B cell (primary cell): ENCODE measurements around the gene CELA2A. TPM values are rescaled to one million over a fixed set of nuclear protein-coding genes. Genes with fewer than 3 reads are reported as not detected.
"Not testable (repeated sequence)": the region's sequence is repeated elsewhere in the genome, so short reads cannot be mapped to it uniquely, and the experiment has no call there.

Experiments used
- ATAC-seq: fragments of 200-7000 bp; cut with Tn5 transposase; one replicate; pipeline ENCODE4 v1.10.0; 2021; ENCODE audit warnings: low read depth, mild to moderate bottlenecking, moderate number of reproducible peaks, moderate library complexity
- CTCF ChIA-PET: fragments of 350-600 bp; sonication (Branson Sonifier 250); formaldehyde crosslinking; loops from one replicate; lab custom pipeline; 2021; ENCODE audit warnings: antibody characterized with exemption, inconsistent platforms; lab: Charles Lee
- POLR2A ChIA-PET: fragments of 350-600 bp; sonication (Branson Sonifier 250); formaldehyde crosslinking; loops from one replicate; lab custom pipeline; 2021; ENCODE audit warnings: antibody characterized with exemption; lab: Charles Lee
- DNase-seq: peaks from one replicate; pipeline ENCODE4 v3.0.0; 2013
- H2AFZ ChIP-seq: 2 replicates; pipeline ENCODE4 v1.6.1; 2012; ENCODE audit warnings: mild to moderate bottlenecking, low read depth, low read length; ENCODE audit not compliant: insufficient read depth, poor library complexity, severe bottlenecking
- H3K27ac ChIP-seq, 2 donors: 1 replicate in 1 of 2; 2 replicates in 1 of 2; pipeline ENCODE4 v1.5.1; 2012 to 2013; ENCODE audit warnings: low read length in 2 of 2, mild to moderate bottlenecking in 2 of 2, moderate library complexity in 1 of 2
- H3K27me3 ChIP-seq, 4 experiments: fragments of 200-600 bp in 1 of 4; sonication (generic) in 1 of 4; replicated peaks in 1 of 4; 1 replicate in 2 of 4; 2 replicates in 2 of 4; pipeline versions ENCODE4 v1.6.1 to v1.7.0; 2013 to 2016; ENCODE audit warnings: low read length in 3 of 4, mild to moderate bottlenecking in 2 of 4, mixed read lengths in 1 of 4, moderate library complexity in 1 of 4; ENCODE audit not compliant: insufficient read depth in 4 of 4, control insufficient read depth in 3 of 4; ENCODE audit errors: control extremely low read depth in 1 of 4
- H3K36me3 ChIP-seq, 2 experiments: replicated peaks in 1 of 2; 1 replicate in 1 of 2; 2 replicates in 1 of 2; pipeline versions ENCODE4 v1.6.1 to v1.7.1; 2013; ENCODE audit warnings: low read length in 1 of 2; ENCODE audit not compliant: insufficient read depth in 2 of 2, control insufficient read depth in 1 of 2; ENCODE audit errors: control extremely low read depth in 1 of 2, extremely low read depth in 1 of 2
- H3K4me1 ChIP-seq, 2 donors: fragments of 200-600 bp in 1 of 2; sonication (generic) in 1 of 2; 1 replicate in 1 of 2; 2 replicates in 1 of 2; pipeline versions ENCODE4 v1.5.1 to v1.6.1; 2013 to 2017; ENCODE audit warnings: low read length in 2 of 2; ENCODE audit not compliant: control insufficient read depth in 2 of 2, insufficient read depth in 2 of 2
- H3K4me2 ChIP-seq: replicated peaks from 2 replicates; pipeline ENCODE3; 2012; ENCODE audit warnings: mild to moderate bottlenecking, low read depth, low read length; ENCODE audit not compliant: poor library complexity, severe bottlenecking
- H3K4me3 ChIP-seq, 5 experiments: fragments of 200-600 bp in 1 of 5; sonication (generic) in 1 of 5; 1 replicate in 3 of 5; 2 replicates in 2 of 5; pipeline versions ENCODE4 v1.5.1 to v1.7.0; 2011 to 2016; ENCODE audit warnings: low read length in 4 of 5, mild to moderate bottlenecking in 4 of 5, low read depth in 2 of 5, control low read depth in 1 of 5, moderate library complexity in 1 of 5; ENCODE audit not compliant: insufficient read depth in 1 of 5; ENCODE audit errors: control extremely low read depth in 1 of 5, extremely low read depth in 1 of 5
- H3K79me2 ChIP-seq: fragments of 200-600 bp; sonication (generic); one replicate; pipeline ENCODE4 v1.6.0; 2016; ENCODE audit warnings: low read length; ENCODE audit not compliant: control insufficient read depth, insufficient read depth
- H3K9ac ChIP-seq: fragments of 200-600 bp; sonication (generic); 2 replicates; pipeline ENCODE4 v1.6.1; 2017; ENCODE audit warnings: mild to moderate bottlenecking, low read length, moderate library complexity
- H3K9me3 ChIP-seq, 3 donors: one replicate each; pipeline versions ENCODE4 v1.6.1 to v1.7.1; 2013; ENCODE audit warnings: low read length in 2 of 3; ENCODE audit not compliant: control insufficient read depth in 2 of 3, insufficient read depth in 1 of 3; ENCODE audit errors: control extremely low read depth in 1 of 3
- H4K20me1 ChIP-seq: 2 replicates; pipeline ENCODE4 v1.6.0; 2012; ENCODE audit warnings: mild to moderate bottlenecking, low read length; ENCODE audit not compliant: insufficient read depth, control insufficient read depth, poor library complexity, severe bottlenecking
- H3K27ac Mint-ChIP-seq: one replicate; pipeline ENCODE4 v1.8.0; 2021; ENCODE audit warnings: mixed read lengths
- H3K27me3 Mint-ChIP-seq: one replicate; pipeline ENCODE4 v1.8.0; 2021; ENCODE audit warnings: mixed read lengths
- H3K4me1 Mint-ChIP-seq: one replicate; pipeline ENCODE4 v1.8.0; 2021; ENCODE audit warnings: mixed read lengths
- H3K4me3 Mint-ChIP-seq: one replicate; pipeline ENCODE4 v1.8.0; 2021; ENCODE audit warnings: mixed read lengths
- H3K9me3 Mint-ChIP-seq: one replicate; pipeline ENCODE4 v1.8.0; 2022; ENCODE audit warnings: mixed read lengths; ENCODE audit not compliant: insufficient read depth
- WGBS: methylation state at CpG from one replicate; pipeline ENCODE4 v1.1.5; 2013; ENCODE audit warnings: missing lambda C conversion rate; ENCODE audit not compliant: insufficient coverage; 5-methylcytosine and 5-hydroxymethylcytosine counted together
- intact Hi-C: fragments of 100-400 bp; cut with micrococcal nuclease; formaldehyde crosslinking; loops from one replicate; pipeline ENCODE4 v1.10.0; 2022
- polyA plus RNA-seq: library from polyadenylated mRNA; depleted of rRNA; stranded (reverse); fragments of >200 nt; gene quantifications from 2 replicates; pipeline ENCODE4 v1.2.3, GENCODE V29; 2012
- total RNA-seq, 2 donors: library from RNA; stranded (reverse); fragments of 120-200 nt in 1 of 2; gene quantifications; 1 replicate in 1 of 2; 2 replicates in 1 of 2; pipeline versions ENCODE4 v1.2.3 to v1.2.4, GENCODE V29; 2013 to 2022

The CELA2A gene
- total and polyA plus RNA-seq, 2 donors (not counting 1 experiment from before 2014, with no cell fraction given), result not detected

DNA sequence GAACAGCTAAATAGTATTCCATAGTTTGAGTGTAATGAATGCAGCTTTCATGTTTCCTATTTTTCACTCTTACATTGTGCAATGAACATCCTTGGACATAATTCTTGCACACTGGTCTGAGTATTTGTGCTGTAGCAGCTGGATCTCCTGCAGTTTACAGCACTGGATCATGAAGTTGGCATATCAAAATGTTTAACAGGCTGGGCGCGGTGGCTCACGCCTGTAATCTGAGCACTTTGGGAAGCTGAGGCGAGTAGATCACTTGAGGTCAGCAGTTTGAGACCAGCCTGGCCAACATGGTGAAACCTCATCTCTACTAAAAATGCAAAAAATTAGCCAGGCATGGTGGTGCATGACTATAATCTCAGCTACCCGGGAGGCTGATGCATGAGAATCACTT, 14.5 kb downstream of the CELA2A start:
- CTCF ChIA-PET, result interaction anchor here (0.7 kb wide), 1 partner anchor 873 kb away, joined by 3 read pairs; no protein-coding TSS in a partner anchor
- H3K4me1 ChIP-seq, H3K27ac ChIP-seq, H3K9me3 Mint-ChIP-seq, H3K4me1 Mint-ChIP-seq, H3K36me3 ChIP-seq, H3K4me3 Mint-ChIP-seq, DNase-seq, H3K9me3 ChIP-seq, H3K79me2 ChIP-seq, H3K9ac ChIP-seq, H3K27me3 ChIP-seq, H3K4me3 ChIP-seq, H3K27me3 Mint-ChIP-seq, POLR2A ChIA-PET, ATAC-seq, H2AFZ ChIP-seq, H3K27ac Mint-ChIP-seq, H3K4me2 ChIP-seq, H4K20me1 ChIP-seq, intact Hi-C loops: not testable (repeated sequence)
- 92% methylated on average over 5 of the region's 5 CpGs for WGBS

DNA sequence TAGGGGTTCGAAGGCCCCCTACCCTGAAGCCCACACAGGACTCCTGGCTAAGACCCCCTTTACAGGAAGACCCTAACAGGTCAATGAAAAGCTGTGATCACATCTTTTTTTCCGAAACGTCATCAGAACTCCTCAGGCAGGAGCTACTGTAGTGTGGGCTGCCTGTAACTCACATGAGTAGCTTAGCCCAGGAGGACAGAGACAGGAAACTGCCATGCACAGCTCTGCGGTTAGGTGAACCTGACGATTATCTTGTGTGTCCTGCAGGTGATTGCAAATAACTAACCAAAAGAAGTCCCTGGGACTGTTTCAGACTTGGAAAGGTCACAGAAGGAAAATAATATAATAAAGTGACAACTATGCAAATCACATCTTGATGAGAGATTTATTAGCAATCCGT, 15.2 kb downstream of the CELA2A start:
- H3K27me3 Mint-ChIP-seq, H4K20me1 ChIP-seq, H3K4me1 ChIP-seq, intact Hi-C loops, H3K4me2 ChIP-seq, POLR2A ChIA-PET, H3K9ac ChIP-seq, H3K4me1 Mint-ChIP-seq, H3K4me3 Mint-ChIP-seq, H2AFZ ChIP-seq, H3K36me3 ChIP-seq, H3K9me3 Mint-ChIP-seq, DNase-seq, H3K4me3 ChIP-seq, CTCF ChIA-PET, H3K27ac Mint-ChIP-seq, H3K27ac ChIP-seq, H3K79me2 ChIP-seq, ATAC-seq, H3K27me3 ChIP-seq, H3K9me3 ChIP-seq: not testable (repeated sequence)
- 87% methylated on average over 3 of the region's 6 CpGs for WGBS
